Thyroid gland (tissue), 4 donors: ENCODE results near the gene PCED1A. TPM values are rescaled to one million over a fixed set of nuclear protein-coding genes. Genes with fewer than 3 reads are reported as not detected.

Source experiments
- DNase-seq, 2 donors: peaks; one replicate each; pipeline ENCODE4 v3.0.0-alpha.2; 2019
- H3K27ac ChIP-seq, 3 donors: fragments of 200-600 bp; sonication (generic); 1 replicate in 2 of 3; 2 replicates in 1 of 3; pipeline ENCODE4 v1.5.1; 2016 to 2019; ENCODE audit warnings: mild to moderate bottlenecking in 1 of 3, moderate library complexity in 1 of 3
- H3K27me3 ChIP-seq: fragments of 200-600 bp; sonication (generic); one replicate; pipeline ENCODE4 v1.5.1; 2019
- H3K36me3 ChIP-seq, 2 donors: fragments of 200-600 bp; sonication (generic); one replicate each; pipeline ENCODE4 v1.5.1; 2016 to 2019
- H3K4me1 ChIP-seq, 2 donors: fragments of 200-600 bp; sonication (generic); one replicate each; pipeline ENCODE4 v1.5.1; 2017 to 2019
- H3K4me3 ChIP-seq, 3 donors: fragments of 200-600 bp; sonication (generic); replicated peaks in 1 of 3; 1 replicate in 2 of 3; 2 replicates in 1 of 3; pipeline ENCODE4 v1.5.1; 2016; ENCODE audit warnings: mild to moderate bottlenecking in 1 of 3
- H3K9me3 ChIP-seq: fragments of 200-600 bp; sonication (generic); one replicate; pipeline ENCODE4 v1.5.1; 2017
- POLR2A ChIP-seq, 2 donors: fragments of 450-650 bp; IDR thresholded peaks; one replicate each; pipeline ENCODE4 v1.6.1; 2017; ENCODE audit warnings: antibody characterized with exemption in 2 of 2, mild to moderate bottlenecking in 2 of 2, moderate library complexity in 1 of 2
- WGBS, 2 donors: methylation state at CpG; one replicate each; pipeline ENCODE4 v1.1.5; 2017; 5-methylcytosine and 5-hydroxymethylcytosine counted together
- intact Hi-C: fragments of 100-400 bp; cut with DNase I; formaldehyde crosslinking; loops from one replicate; pipeline ENCODE4 v1.15.1; 2023
- total RNA-seq, 4 donors: library from RNA; depleted of rRNA; stranded (reverse); fragments of >200 nt; gene quantifications; one replicate each; pipeline ENCODE4 v1.2.3, GENCODE V29; 2016
- TF ChIP-seq, protein P1 (sequence below), 6 experiments: fragments of 200-600 bp in 3 of 6; fragments of 450-650 bp in 3 of 6; sonication (generic) in 3 of 6; IDR thresholded peaks; one replicate each; pipeline ENCODE4 v1.5.1; 2016 to 2019; ENCODE audit warnings: antibody characterized with exemption in 6 of 6, mild to moderate bottlenecking in 2 of 6, inconsistent platforms in 1 of 6, moderate library complexity in 1 of 6

PCED1A gene
- total RNA-seq, 4 donors from 2014 or later: 38.0 to 95.9 (median 63.4) TPM

DNA sequence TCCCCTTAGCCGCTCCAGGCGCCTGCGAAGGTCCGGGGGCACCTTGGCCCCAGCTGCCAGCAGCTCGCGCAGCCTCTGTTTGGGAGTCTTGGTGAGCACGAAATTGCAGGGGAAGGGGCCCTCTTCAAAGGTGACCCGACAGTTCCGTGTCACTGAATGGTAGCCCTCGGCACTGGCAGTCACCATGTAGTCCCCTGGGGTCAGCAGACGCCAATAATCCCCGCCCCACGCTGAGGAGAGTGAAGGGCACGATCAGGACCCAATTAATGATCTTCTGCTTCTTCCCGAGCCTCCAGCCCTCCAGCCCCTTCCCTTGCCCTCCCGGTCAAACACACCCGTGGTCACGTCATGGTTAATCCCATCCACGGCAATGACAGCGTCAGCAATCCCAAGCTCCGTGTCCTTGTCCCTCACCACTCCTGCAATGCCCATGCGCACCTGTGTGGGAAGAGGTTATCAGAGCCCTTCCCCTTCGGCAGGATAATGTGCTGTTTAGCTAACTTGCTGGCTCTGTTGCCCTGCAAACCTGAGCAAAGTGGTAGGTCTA is 46.2 kb downstream of the PCED1A start:
- Histone ChIP-seq H3K27me3 (no peaks in the 10 kb centered on the region), H3K9me3 (no peaks in the 10 kb centered on the region), H3K36me3 (no peaks in the 10 kb centered on the region), H3K4me1 (no peaks in the 10 kb centered on the region), H3K27ac (no peak overlapping the region), H3K4me3 (no peak overlapping the region)
- WGBS, 2 donors: 87 to 91% methylated on average over 21 to 23 of the region's 23 CpGs
- no peak for DNase-seq
- intact Hi-C loops: no loop called here
- TF ChIP-seq POLR2A (IDR thresholded peaks at IDR 0.05): no peak
- TF ChIP-seq, protein P1, sequence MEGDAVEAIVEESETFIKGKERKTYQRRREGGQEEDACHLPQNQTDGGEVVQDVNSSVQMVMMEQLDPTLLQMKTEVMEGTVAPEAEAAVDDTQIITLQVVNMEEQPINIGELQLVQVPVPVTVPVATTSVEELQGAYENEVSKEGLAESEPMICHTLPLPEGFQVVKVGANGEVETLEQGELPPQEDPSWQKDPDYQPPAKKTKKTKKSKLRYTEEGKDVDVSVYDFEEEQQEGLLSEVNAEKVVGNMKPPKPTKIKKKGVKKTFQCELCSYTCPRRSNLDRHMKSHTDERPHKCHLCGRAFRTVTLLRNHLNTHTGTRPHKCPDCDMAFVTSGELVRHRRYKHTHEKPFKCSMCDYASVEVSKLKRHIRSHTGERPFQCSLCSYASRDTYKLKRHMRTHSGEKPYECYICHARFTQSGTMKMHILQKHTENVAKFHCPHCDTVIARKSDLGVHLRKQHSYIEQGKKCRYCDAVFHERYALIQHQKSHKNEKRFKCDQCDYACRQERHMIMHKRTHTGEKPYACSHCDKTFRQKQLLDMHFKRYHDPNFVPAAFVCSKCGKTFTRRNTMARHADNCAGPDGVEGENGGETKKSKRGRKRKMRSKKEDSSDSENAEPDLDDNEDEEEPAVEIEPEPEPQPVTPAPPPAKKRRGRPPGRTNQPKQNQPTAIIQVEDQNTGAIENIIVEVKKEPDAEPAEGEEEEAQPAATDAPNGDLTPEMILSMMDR (IDR thresholded peaks at IDR 0.05): no peak

DNA sequence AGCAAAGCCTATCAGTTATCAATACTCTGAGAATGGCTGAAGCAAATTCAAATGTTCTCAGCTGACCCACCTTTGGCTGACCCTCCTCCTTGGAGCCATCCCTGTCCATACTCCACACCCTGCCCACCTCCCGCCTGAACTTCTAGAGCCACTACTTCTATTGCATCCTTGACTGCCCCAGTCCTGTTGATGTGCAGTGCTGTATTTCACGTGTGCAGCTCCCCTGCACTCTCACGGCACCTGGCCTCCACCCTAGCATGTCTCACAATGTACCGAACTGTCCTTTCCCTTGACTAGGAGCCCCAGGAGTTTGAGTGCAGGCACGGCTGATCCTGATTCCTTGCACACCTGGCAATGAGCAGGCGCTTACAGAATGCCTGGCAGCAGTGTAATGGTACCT is 47.0 kb downstream of the PCED1A start:
- no peak overlapping the region for H3K27ac ChIP-seq
- no peak for DNase-seq
- H3K9me3 ChIP-seq: no peaks in the 10 kb centered on the region
- H3K36me3 ChIP-seq: no peaks in the 10 kb centered on the region
- intact Hi-C loops: no loop called here
- TF ChIP-seq, protein P1 (IDR thresholded peaks at IDR 0.05): no peak
- no peak for TF ChIP-seq POLR2A (IDR thresholded peaks at IDR 0.05)
- 89 to 94% methylated on average over 6 of the region's 6 CpGs for WGBS, 2 donors
- no peak overlapping the region for H3K4me3 ChIP-seq
- no peaks in the 10 kb centered on the region for H3K4me1 ChIP-seq
- H3K27me3 ChIP-seq: no peaks in the 10 kb centered on the region

Other genes with a start within 250 kb of the PCED1A start
- gene NOP56, start 188.0 kb downstream of the PCED1A start, total RNA-seq: 10 to 100 TPM; 46.8 to 85.9 (median 64.1) TPM
- gene IDH3B, start 176.4 kb downstream of the PCED1A start, total RNA-seq: 100 to 1,000 TPM; 126 to 161 (median 141) TPM
- 10 to 100 TPM; 24.2 to 55.8 (median 42.4) TPM for gene EBF4, start 147.9 kb downstream of the PCED1A start, total RNA-seq
- gene CPXM1, start 40.0 kb downstream of the PCED1A start, total RNA-seq: 10 to 100 TPM in 3 of 4 donors, 1 to 10 TPM in 1; 1.3 to 38.5 (median 16.5) TPM
- gene C20orf141, start 25.7 kb downstream of the PCED1A start, total RNA-seq: not detected
- not detected for gene TMEM239, start 24.3 kb downstream of the PCED1A start, total RNA-seq
- gene VPS16, start 90 bp upstream of the PCED1A start, total RNA-seq: 10 to 100 TPM; 26.7 to 44.9 (median 43.4) TPM
- gene PTPRA, start 32.8 kb upstream of the PCED1A start, total RNA-seq: 100 to 1,000 TPM in 2 of 4 donors, 10 to 100 TPM in 2; 73.4 to 110 (median 93.1) TPM
- 1 to 10 TPM in 1 of 4 donors, not detected in 3; 1.6 TPM for gene GNRH2, start 203.0 kb upstream of the PCED1A start, total RNA-seq
- 100 to 1,000 TPM in 2 of 4 donors, 10 to 100 TPM in 2; 56.3 to 148 (median 86.4) TPM for gene MRPS26, start 205.4 kb upstream of the PCED1A start, total RNA-seq
- not detected for gene OXT, start 231.0 kb upstream of the PCED1A start, total RNA-seq
- gene AVP, start 244.1 kb upstream of the PCED1A start, total RNA-seq: not detected